Tibial nerve (tissue), 4 donors: ENCODE data around the gene ECT2L. TPM values are rescaled to one million over a fixed set of nuclear protein-coding genes. Genes with fewer than 3 reads are reported as not detected.

Experiments used
- DNase-seq, 2 donors: peaks; one replicate each; pipeline ENCODE4 v3.0.0-alpha.2; 2019; ENCODE audit warnings: low spot score in 2 of 2
- H3K27ac ChIP-seq, 4 donors: fragments of 200-600 bp; sonication (generic) in 3 of 4; one replicate each; pipeline ENCODE4 v1.5.1; 2017 to 2019; ENCODE audit warnings: mild to moderate bottlenecking in 1 of 4
- H3K27me3 ChIP-seq, 2 donors: fragments of 200-600 bp; sonication (generic) in 1 of 2; one replicate each; pipeline versions ENCODE4 v1.5.1 to v1.6.0; 2017 to 2019
- H3K36me3 ChIP-seq, 3 donors: fragments of 200-600 bp; sonication (generic); one replicate each; pipeline ENCODE4 v1.5.1; 2018 to 2019
- H3K4me1 ChIP-seq, 4 donors: fragments of 200-600 bp; sonication (generic) in 3 of 4; one replicate each; pipeline ENCODE4 v1.5.1; 2017 to 2019
- H3K4me3 ChIP-seq, 4 donors: fragments of 200-600 bp; sonication (generic) in 3 of 4; one replicate each; pipeline ENCODE4 v1.5.1; 2017 to 2019; ENCODE audit warnings: mild to moderate bottlenecking in 1 of 4, moderate library complexity in 1 of 4
- H3K9me3 ChIP-seq, 4 donors: fragments of 200-600 bp; sonication (generic) in 3 of 4; one replicate each; pipeline ENCODE4 v1.5.1; 2017 to 2019
- EP300 ChIP-seq, 2 donors: sonication (generic); formaldehyde crosslinking; IDR thresholded peaks; one replicate each; pipeline ENCODE4 v1.6.1; 2017; ENCODE audit warnings: antibody characterized with exemption in 2 of 2, mild to moderate bottlenecking in 1 of 2
- POLR2A ChIP-seq, 2 donors: fragments of 450-650 bp; IDR thresholded peaks; one replicate each; pipeline ENCODE4 v1.6.1; 2017; ENCODE audit warnings: antibody characterized with exemption in 2 of 2, mild to moderate bottlenecking in 2 of 2, moderate library complexity in 2 of 2
- WGBS, 2 donors: methylation state at CpG; one replicate each; pipeline ENCODE4 v1.1.5; 2018; 5-methylcytosine and 5-hydroxymethylcytosine counted together
- total RNA-seq, 4 donors: library from RNA; depleted of rRNA; stranded (reverse); fragments of >200 nt; gene quantifications; one replicate each; pipeline ENCODE4 v1.1.0, GENCODE V29; 2016
- TF ChIP-seq, protein P1 (sequence below), 5 experiments: fragments of 200-600 bp in 3 of 5; fragments of 450-650 bp in 2 of 5; sonication (generic) in 3 of 5; IDR thresholded peaks; one replicate each; pipeline ENCODE4 v1.5.1; 2016 to 2019; ENCODE audit warnings: antibody characterized with exemption in 5 of 5, mild to moderate bottlenecking in 3 of 5, moderate library complexity in 2 of 5

The ECT2L gene
- total RNA-seq, 4 donors from 2014 or later, result 0.21 to 1.1 (median 0.30) TPM; not detected in 1

DNA sequence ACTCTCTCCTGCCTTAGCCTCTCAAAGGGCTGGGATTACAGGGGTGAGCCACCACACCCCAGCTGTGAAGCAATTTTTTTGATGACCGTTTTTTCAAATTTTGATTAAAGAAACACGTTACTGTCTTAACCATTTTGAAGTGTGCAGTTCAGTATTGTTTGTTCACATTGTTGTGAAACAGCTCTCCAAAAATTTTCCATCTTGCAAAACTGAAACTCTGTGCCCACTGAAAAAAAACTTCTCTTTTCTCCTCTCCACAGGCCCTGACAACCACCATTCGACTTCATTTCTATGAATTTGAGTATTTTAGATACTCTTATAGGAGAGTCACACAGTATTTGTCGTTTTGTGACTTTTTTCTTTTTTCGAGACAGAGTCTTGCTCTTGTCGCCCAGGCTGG, 53.9 kb downstream of the ECT2L start:
- H3K4me1 ChIP-seq, result no peaks in the 10 kb centered on the region
- 86 to 89% methylated on average over 6 of the region's 6 CpGs for WGBS, 2 donors
- TF ChIP-seq POLR2A (IDR thresholded peaks at IDR 0.05), result no peak
- TF ChIP-seq, protein P1, sequence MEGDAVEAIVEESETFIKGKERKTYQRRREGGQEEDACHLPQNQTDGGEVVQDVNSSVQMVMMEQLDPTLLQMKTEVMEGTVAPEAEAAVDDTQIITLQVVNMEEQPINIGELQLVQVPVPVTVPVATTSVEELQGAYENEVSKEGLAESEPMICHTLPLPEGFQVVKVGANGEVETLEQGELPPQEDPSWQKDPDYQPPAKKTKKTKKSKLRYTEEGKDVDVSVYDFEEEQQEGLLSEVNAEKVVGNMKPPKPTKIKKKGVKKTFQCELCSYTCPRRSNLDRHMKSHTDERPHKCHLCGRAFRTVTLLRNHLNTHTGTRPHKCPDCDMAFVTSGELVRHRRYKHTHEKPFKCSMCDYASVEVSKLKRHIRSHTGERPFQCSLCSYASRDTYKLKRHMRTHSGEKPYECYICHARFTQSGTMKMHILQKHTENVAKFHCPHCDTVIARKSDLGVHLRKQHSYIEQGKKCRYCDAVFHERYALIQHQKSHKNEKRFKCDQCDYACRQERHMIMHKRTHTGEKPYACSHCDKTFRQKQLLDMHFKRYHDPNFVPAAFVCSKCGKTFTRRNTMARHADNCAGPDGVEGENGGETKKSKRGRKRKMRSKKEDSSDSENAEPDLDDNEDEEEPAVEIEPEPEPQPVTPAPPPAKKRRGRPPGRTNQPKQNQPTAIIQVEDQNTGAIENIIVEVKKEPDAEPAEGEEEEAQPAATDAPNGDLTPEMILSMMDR (IDR thresholded peaks at IDR 0.05), result no peak
- TF ChIP-seq EP300 (IDR thresholded peaks at IDR 0.05), result no peak

DNA sequence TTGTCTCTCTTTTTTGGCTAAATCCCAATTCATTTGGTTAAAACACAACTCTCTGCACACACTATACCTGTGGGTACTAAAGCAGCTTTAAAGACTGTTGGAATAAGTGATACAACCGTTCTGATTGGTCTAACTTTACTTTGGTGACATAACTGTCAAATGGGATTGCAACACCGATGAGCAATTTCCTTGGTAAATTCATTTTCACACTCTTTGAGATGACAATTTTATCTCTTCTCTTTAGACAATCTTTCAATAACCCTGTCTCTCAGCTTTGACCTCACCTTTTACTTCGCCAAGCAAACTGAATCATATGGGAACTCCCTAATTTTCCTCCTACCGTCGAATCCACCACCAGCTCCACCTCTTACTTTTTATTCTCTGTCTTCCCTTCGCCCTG, 60.8 kb downstream of the ECT2L start:
- TF ChIP-seq EP300 (IDR thresholded peaks at IDR 0.05) (no peak), POLR2A (IDR thresholded peaks at IDR 0.05) (no peak)
- TF ChIP-seq, protein P1 (IDR thresholded peaks at IDR 0.05), result no peak
- Histone ChIP-seq H3K9me3 (no peaks in the 10 kb centered on the region), H3K36me3 (no peaks in the 10 kb centered on the region), H3K27ac (no peak overlapping the region), H3K4me1 (no peaks in the 10 kb centered on the region), H3K27me3 (no peaks in the 10 kb centered on the region), H3K4me3 (no peak overlapping the region)
- DNase-seq, result no peak
- 89 to 91% methylated on average over 6 of the region's 6 CpGs for WGBS, 2 donors

More for the DNA sequence above, 53.9 kb downstream of the ECT2L start:
- DNase-seq, result no peak
- Histone ChIP-seq H3K27me3 (no peaks in the 10 kb centered on the region), H3K9me3 (no peaks in the 10 kb centered on the region), H3K36me3 (no peaks in the 10 kb centered on the region), H3K27ac (no peak overlapping the region), H3K4me3 (no peak overlapping the region)

DNA sequence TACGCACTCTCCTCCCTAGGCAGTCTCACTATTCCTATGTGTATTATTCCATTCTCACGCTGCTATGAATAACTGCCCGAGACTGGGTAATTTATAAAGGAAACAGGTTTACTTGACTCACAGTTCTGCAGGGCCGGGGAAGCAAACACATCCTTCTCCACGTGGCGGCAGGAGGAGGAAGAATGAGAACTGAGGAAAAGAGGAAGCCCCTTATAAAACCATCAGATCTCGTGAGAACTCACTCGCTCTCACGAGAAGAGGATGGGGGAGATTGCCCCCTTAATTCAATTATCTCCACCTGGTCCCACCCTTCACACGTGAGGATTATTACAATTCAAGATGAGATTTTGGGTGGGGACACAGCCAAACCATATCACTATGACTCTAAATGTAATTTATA, 61.9 kb downstream of the ECT2L start:
- Histone ChIP-seq H3K27me3 (no peaks in the 10 kb centered on the region), H3K9me3 (no peaks in the 10 kb centered on the region), H3K27ac (no peak overlapping the region), H3K36me3 (no peaks in the 10 kb centered on the region), H3K4me3 (no peak overlapping the region), H3K4me1 (no peaks in the 10 kb centered on the region)
- no peak for DNase-seq
- TF ChIP-seq EP300 (IDR thresholded peaks at IDR 0.05) (no peak), POLR2A (IDR thresholded peaks at IDR 0.05) (no peak)
- TF ChIP-seq, protein P1 (IDR thresholded peaks at IDR 0.05), result no peak
- WGBS, 2 donors, result 69 to 73% methylated on average over 10 of the region's 10 CpGs

DNA sequence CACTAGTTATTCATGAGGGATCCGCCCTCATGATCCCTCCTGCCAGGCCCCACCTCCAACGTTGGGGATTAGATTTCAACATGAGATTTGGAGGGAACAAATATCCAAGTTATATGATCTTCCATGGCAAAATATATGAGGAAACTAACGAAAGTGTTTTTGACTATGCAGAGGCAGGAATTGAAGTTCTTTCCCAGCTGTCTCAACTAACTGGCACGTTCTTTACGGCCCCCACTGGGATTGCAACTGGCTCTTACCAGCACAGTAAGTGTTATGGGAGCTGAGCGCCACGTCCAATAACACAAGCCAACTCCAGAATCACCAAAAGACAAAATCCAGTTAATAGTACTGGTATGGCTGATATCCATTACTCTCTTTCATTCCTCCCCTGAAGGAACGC, 66.6 kb downstream of the ECT2L start:
- no peaks in the 10 kb centered on the region for H3K9me3 ChIP-seq
- DNase-seq, result no peak
- 70 to 73% methylated on average over 8 of the region's 8 CpGs for WGBS, 2 donors
- H3K36me3 ChIP-seq, result no peaks in the 10 kb centered on the region
- TF ChIP-seq POLR2A (IDR thresholded peaks at IDR 0.05), result no peak
- H3K27ac ChIP-seq, result no peak overlapping the region
- no peak overlapping the region for H3K4me3 ChIP-seq
- H3K4me1 ChIP-seq, result no peaks in the 10 kb centered on the region
- no peaks in the 10 kb centered on the region for H3K27me3 ChIP-seq

DNA sequence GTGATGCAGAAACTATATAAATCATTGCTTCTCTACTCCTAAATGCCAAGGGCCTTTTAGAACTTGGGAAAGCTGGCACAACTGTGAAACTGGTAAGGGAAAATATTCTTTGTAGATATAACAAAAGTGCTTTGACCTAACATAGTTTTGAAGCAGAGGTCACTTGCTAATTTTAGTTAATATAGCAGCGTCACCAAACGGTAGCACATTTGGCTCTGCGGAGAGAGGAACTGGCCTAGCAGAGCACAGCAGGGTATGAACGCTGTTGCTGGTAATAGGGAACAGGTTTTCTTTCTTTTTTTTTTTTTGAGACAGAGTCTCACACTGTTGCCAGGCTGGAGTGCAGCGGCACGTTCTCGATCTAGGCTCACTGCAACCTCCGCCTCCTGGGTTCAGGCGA, 67.4 kb downstream of the ECT2L start:
- Histone ChIP-seq H3K27ac (no peak overlapping the region), H3K4me3 (no peak overlapping the region)
- no peak for DNase-seq

More for the DNA sequence above, 67.4 kb downstream of the ECT2L start:
- TF ChIP-seq, protein P1 (IDR thresholded peaks at IDR 0.05), result no peak
- no peak for TF ChIP-seq POLR2A (IDR thresholded peaks at IDR 0.05)
- TF ChIP-seq EP300 (IDR thresholded peaks at IDR 0.05), result no peak
- no peaks in the 10 kb centered on the region for H3K9me3 ChIP-seq
- 54 to 65% methylated on average over 8 to 9 of the region's 9 CpGs for WGBS, 2 donors
- no peaks in the 10 kb centered on the region for H3K36me3 ChIP-seq
- no peaks in the 10 kb centered on the region for H3K27me3 ChIP-seq
- H3K4me1 ChIP-seq, result no peaks in the 10 kb centered on the region
